ENCODE results near the gene HYI. TPM values are rescaled to one million over a fixed set of nuclear protein-coding genes. Genes with fewer than 3 reads are reported as not detected.

The HYI gene
- total and polyA plus RNA-seq, 8 donors: 24.4 to 173 (median 59.6) TPM

GRCh38 chr1:43404353-43404752, 49.4 kb downstream of the HYI start:
- no peak for DNase-seq
- Histone ChIP-seq H3K27ac (no peak overlapping the region), H3K4me3 (no peak overlapping the region), H3K36me3 (peaks cover 36 to 77% (median 67%) of the 10 kb centered on the region in 4 donors), H3K9me3 (no peaks in the 10 kb centered on the region), H3K4me1 (peaks cover 0 to 9% (median 3%) of the 10 kb centered on the region in 4 donors), H3K27me3 (no peaks in the 10 kb centered on the region)
- TF ChIP-seq POLR2A (IDR thresholded peaks at IDR 0.05): no peak
- no peak for TF ChIP-seq POLR2AphosphoS5 (IDR thresholded peaks at IDR 0.05)
- 95 to 100% (median 96%) methylated on average over 6 of the region's 6 CpGs for WGBS, 5 donors
- intact Hi-C loops (cut with DNase I; ENCODE audit: low total_unique reads): no loop called here

- H3K36me3 ChIP-seq: peaks cover 34 to 56% (median 49%) of the 10 kb centered on the region in 4 donors
- DNase-seq: no peak
- TF ChIP-seq POLR2A (IDR thresholded peaks at IDR 0.05) (no peak), POLR2AphosphoS5 (IDR thresholded peaks at IDR 0.05) (no peak), EP300 (IDR thresholded peaks at IDR 0.05) (no peak)
- TF ChIP-seq, protein P1, sequence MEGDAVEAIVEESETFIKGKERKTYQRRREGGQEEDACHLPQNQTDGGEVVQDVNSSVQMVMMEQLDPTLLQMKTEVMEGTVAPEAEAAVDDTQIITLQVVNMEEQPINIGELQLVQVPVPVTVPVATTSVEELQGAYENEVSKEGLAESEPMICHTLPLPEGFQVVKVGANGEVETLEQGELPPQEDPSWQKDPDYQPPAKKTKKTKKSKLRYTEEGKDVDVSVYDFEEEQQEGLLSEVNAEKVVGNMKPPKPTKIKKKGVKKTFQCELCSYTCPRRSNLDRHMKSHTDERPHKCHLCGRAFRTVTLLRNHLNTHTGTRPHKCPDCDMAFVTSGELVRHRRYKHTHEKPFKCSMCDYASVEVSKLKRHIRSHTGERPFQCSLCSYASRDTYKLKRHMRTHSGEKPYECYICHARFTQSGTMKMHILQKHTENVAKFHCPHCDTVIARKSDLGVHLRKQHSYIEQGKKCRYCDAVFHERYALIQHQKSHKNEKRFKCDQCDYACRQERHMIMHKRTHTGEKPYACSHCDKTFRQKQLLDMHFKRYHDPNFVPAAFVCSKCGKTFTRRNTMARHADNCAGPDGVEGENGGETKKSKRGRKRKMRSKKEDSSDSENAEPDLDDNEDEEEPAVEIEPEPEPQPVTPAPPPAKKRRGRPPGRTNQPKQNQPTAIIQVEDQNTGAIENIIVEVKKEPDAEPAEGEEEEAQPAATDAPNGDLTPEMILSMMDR (IDR thresholded peaks at IDR 0.05): no peak
- 86 to 90% (median 88%) methylated on average over 6 of the region's 6 CpGs for WGBS, 5 donors
- H3K27me3 ChIP-seq: no peaks in the 10 kb centered on the region
- intact Hi-C loops (cut with DNase I; ENCODE audit: low total_unique reads): no loop called here
- H3K9me3 ChIP-seq: no peaks in the 10 kb centered on the region
- H3K4me1 ChIP-seq: peaks cover 0 to 9% (median 3%) of the 10 kb centered on the region in 4 donors
- H3K4me3 ChIP-seq: no peak overlapping the region
- H3K27ac ChIP-seq: no peak overlapping the region
These were observed 51.5 kb downstream of the HYI start for GRCh38 chr1:43402089-43402865.

Small RNA genes lying within 50 kb of the gene (small RNA-seq; reads per million reads assigned to genes)
- gene MIR6735: 0 reads per million in 4 donors

Other genes starting within 250 kb of the HYI start
- 10 to 100 TPM in 3 of 5 donors, 1 to 10 TPM in 2; 7.0 to 41.9 (median 13.6) TPM for gene TMEM125, start 183.9 kb downstream of the HYI start, total RNA-seq
- 10 to 100 TPM; 19.2 to 38.8 (median 26.5) TPM for gene TMEM125, start 183.9 kb downstream of the HYI start, polyA plus RNA-seq
- 10 to 100 TPM in 2 of 5 donors, 1 to 10 TPM in 2, not detected in 1; 4.3 to 24.3 (median 11.6) TPM for gene C1orf210, start 168.3 kb downstream of the HYI start, total RNA-seq
- 10 to 100 TPM in 2 of 3 donors, 1 to 10 TPM in 1; 7.7 to 34.4 (median 20.2) TPM for gene C1orf210, start 168.3 kb downstream of the HYI start, polyA plus RNA-seq
- 10 to 100 TPM in 4 of 5 donors, not detected in 1; 13.8 to 36.2 (median 16.4) TPM for gene TIE1, start 152.9 kb downstream of the HYI start, total RNA-seq
- 1 to 10 TPM; 2.1 to 5.8 (median 3.1) TPM for gene TIE1, start 152.9 kb downstream of the HYI start, polyA plus RNA-seq
- not detected for gene MPL, start 116.1 kb downstream of the HYI start, total RNA-seq
- not detected for gene MPL, start 116.1 kb downstream of the HYI start, polyA plus RNA-seq
- gene CDC20, start 95.0 kb downstream of the HYI start, total RNA-seq: 10 to 100 TPM in 2 of 5 donors, 1 to 10 TPM in 3; 1.8 to 22.3 (median 7.9) TPM
- 10 to 100 TPM; 11.1 to 31.4 (median 11.3) TPM for gene CDC20, start 95.0 kb downstream of the HYI start, polyA plus RNA-seq
- 100 to 1,000 TPM in 1 of 5 donors, 10 to 100 TPM in 3, 1 to 10 TPM in 1; 7.6 to 109 (median 36.8) TPM for gene ELOVL1, start 85.9 kb downstream of the HYI start, total RNA-seq
- 10 to 100 TPM; 35.6 to 83.8 (median 74.6) TPM for gene ELOVL1, start 85.9 kb downstream of the HYI start, polyA plus RNA-seq
- gene MED8, start 64.1 kb downstream of the HYI start, total RNA-seq: 10 to 100 TPM in 4 of 5 donors, 1 to 10 TPM in 1; 5.8 to 52.2 (median 29.6) TPM
- 10 to 100 TPM; 28.3 to 46.1 (median 30.6) TPM for gene MED8, start 64.1 kb downstream of the HYI start, polyA plus RNA-seq
- 10 to 100 TPM; 49.6 to 69.3 (median 56.7) TPM for gene SZT2, start 64.0 kb downstream of the HYI start, total RNA-seq
- gene SZT2, start 64.0 kb downstream of the HYI start, polyA plus RNA-seq: 10 to 100 TPM in 1 of 3 donors, 1 to 10 TPM in 2; 4.9 to 10.2 (median 9.3) TPM
- 100 to 1,000 TPM in 4 of 5 donors, 10 to 100 TPM in 1; 63.0 to 282 (median 114) TPM for gene PTPRF, start 77.0 kb upstream of the HYI start, total RNA-seq
- gene PTPRF, start 77.0 kb upstream of the HYI start, polyA plus RNA-seq: 10 to 100 TPM; 11.3 to 53.3 (median 30.4) TPM
- gene KDM4A, start 196.2 kb upstream of the HYI start, total RNA-seq: 10 to 100 TPM; 20.5 to 64.3 (median 42.0) TPM
- 1 to 10 TPM; 6.9 to 9.8 (median 8.9) TPM for gene KDM4A, start 196.2 kb upstream of the HYI start, polyA plus RNA-seq